Spleen (tissue), 7 donors: ENCODE measurements around the gene DTD1.

ENCODE experiments used
- CTCF ChIP-seq, 11 experiments: fragments of 200-600 bp in 7 of 11; fragments of 450-650 bp in 4 of 11; sonication (generic) in 4 of 11; IDR thresholded peaks in 8 of 11; conservative IDR thresholded peaks in 3 of 11; 1 replicate in 7 of 11; 2 replicates in 4 of 11; pipeline versions ENCODE4 v1.4.0 to v1.8.0; 2016 to 2021; ENCODE audit warnings: antibody characterized with exemption in 11 of 11, inconsistent platforms in 4 of 11, mild to moderate bottlenecking in 1 of 11
- POLR2A ChIP-seq, 3 donors: fragments of 450-650 bp; IDR thresholded peaks; one replicate each; pipeline ENCODE4 v1.5.1; 2017; ENCODE audit warnings: antibody characterized with exemption in 3 of 3, mild to moderate bottlenecking in 1 of 3
- donor health status: DM: no; HTN: no; CAD: no; lungs with moderate emphysema.
- donor health status: DM: no; HTN: no; CAD: no.
- donor health status: DM: no; HTN: no; CAD: no.

GRCh38 chr20:18694071-18694470 lies 106.2 kb downstream of the DTD1 start:
- TF ChIP-seq CTCF (IDR thresholded peaks at IDR 0.05 in 8 of 11, conservative IDR thresholded peaks at IDR 0.05 in 3 of 11) (no peak), POLR2A (IDR thresholded peaks at IDR 0.05) (no peak)
